Keratinocyte (primary cell): ENCODE results near the gene ZSCAN2.

Experiments
- CTCF ChIP-seq, 3 experiments: IDR thresholded peaks in 1 of 3; conservative IDR thresholded peaks in 1 of 3; optimal IDR thresholded peaks in 1 of 3; 2 replicates in 2 of 3; 3 replicates in 1 of 3; pipeline versions ENCODE3 to v1.5.1; 2011; ENCODE audit warnings: low read length in 3 of 3, mild to moderate bottlenecking in 3 of 3, moderate library complexity in 2 of 3, control low read depth in 1 of 3, inconsistent platforms in 1 of 3; ENCODE audit not compliant: insufficient read depth in 2 of 3; ENCODE audit errors: extremely low read depth in 1 of 3
- EZH2 ChIP-seq: IDR thresholded peaks from one replicate; pipeline ENCODE4 v1.6.1; 2012; ENCODE audit warnings: inconsistent platforms, mild to moderate bottlenecking, low read length, moderate library complexity

GRCh38 chr15:84629033-84629432 lies 28.2 kb downstream of the ZSCAN2 start:
- TF ChIP-seq CTCF (optimal IDR thresholded peaks at IDR 0.05 in 1 of 3, IDR thresholded peaks at IDR 0.05 in 1 of 3, conservative IDR thresholded peaks at IDR 0.05 in 1 of 3; ENCODE audit: extremely low read depth in 1 of 3, insufficient read depth in 2 of 3, low read length in 3 of 3) = no peak
- TF ChIP-seq EZH2 = no peak
